ENCODE measurements around the gene CMTM4. TPM values are rescaled to one million over a fixed set of nuclear protein-coding genes. Genes with fewer than 3 reads are reported as not detected.

CMTM4 gene
- total RNA-seq, 1 experiment from 2014 or later: 18.9 TPM

- DNase-seq (ENCODE audit: low read depth): no peak
Measured at GRCh38 chr16:66566051-66566901, 130.3 kb downstream of the CMTM4 start, which contains the start of gene CMTM1. TSS of gene CMTM1 (plus strand) at chr16:66566439. CDS start at chr16:66566514, 75 bp downstream.

Other genes with a start within 250 kb of the CMTM4 start
- 8.5 TPM in 2 replicates for gene TK2, start 146.6 kb downstream of the CMTM4 start, total RNA-seq (2014; rRNA removed; shearing (Covaris generic))
- 156 and 168 TPM in 2 replicates for gene CKLF, start 144.2 kb downstream of the CMTM4 start, total RNA-seq (2014; rRNA removed; shearing (Covaris generic))
- gene CMTM1, start 130.3 kb downstream of the CMTM4 start, total RNA-seq (2014; rRNA removed; shearing (Covaris generic)): 1.4 and 2.2 TPM in 2 replicates
- gene CMTM2, start 117.3 kb downstream of the CMTM4 start, total RNA-seq (2014; rRNA removed; shearing (Covaris generic)): not detected in 2 replicates
- gene CMTM3, start 92.0 kb downstream of the CMTM4 start, total RNA-seq (2014; rRNA removed; shearing (Covaris generic)): 6.6 and 7.3 TPM in 2 replicates
- 81.7 and 97.8 TPM in 2 replicates for gene DYNC1LI2, start 54.9 kb upstream of the CMTM4 start, total RNA-seq (2014; rRNA removed; shearing (Covaris generic))
- gene TERB1, start 104.8 kb upstream of the CMTM4 start, total RNA-seq (2014; rRNA removed; shearing (Covaris generic)): 0.46 TPM in 1 of 2 replicates, not detected in the other
- 138 and 148 TPM in 2 replicates for gene NAE1, start 134.2 kb upstream of the CMTM4 start, total RNA-seq (2014; rRNA removed; shearing (Covaris generic))
- not detected in 2 replicates for gene CA7, start 147.7 kb upstream of the CMTM4 start, total RNA-seq (2014; rRNA removed; shearing (Covaris generic))
- 2.7 and 5.7 TPM in 2 replicates for gene PDP2, start 183.8 kb upstream of the CMTM4 start, total RNA-seq (2014; rRNA removed; shearing (Covaris generic))
- not detected in 2 replicates for gene CDH16, start 222.1 kb upstream of the CMTM4 start, total RNA-seq (2014; rRNA removed; shearing (Covaris generic))
- 24.3 and 27.7 TPM in 2 replicates for gene RRAD, start 228.8 kb upstream of the CMTM4 start, total RNA-seq (2014; rRNA removed; shearing (Covaris generic))
- 127 and 129 TPM in 2 replicates for gene CIAO2B, start 237.7 kb upstream of the CMTM4 start, total RNA-seq (2014; rRNA removed; shearing (Covaris generic))
- gene CES2, start 238.8 kb upstream of the CMTM4 start, total RNA-seq (2014; rRNA removed; shearing (Covaris generic)): 10.3 and 12.0 TPM in 2 replicates